ENCODE data around the gene CDHR5.

Gene CDHR5

GRCh38 chr11:586376-587316 lies 38.1 kb downstream of the CDHR5 start:
- in situ Hi-C loops (cut with MboI; ENCODE audit: low sequenced_read_pairs, unreplicated experiment) = no loop called here
- no peak for DNase-seq (ENCODE audit: low spot score)
- TF ChIP-seq, protein P1, sequence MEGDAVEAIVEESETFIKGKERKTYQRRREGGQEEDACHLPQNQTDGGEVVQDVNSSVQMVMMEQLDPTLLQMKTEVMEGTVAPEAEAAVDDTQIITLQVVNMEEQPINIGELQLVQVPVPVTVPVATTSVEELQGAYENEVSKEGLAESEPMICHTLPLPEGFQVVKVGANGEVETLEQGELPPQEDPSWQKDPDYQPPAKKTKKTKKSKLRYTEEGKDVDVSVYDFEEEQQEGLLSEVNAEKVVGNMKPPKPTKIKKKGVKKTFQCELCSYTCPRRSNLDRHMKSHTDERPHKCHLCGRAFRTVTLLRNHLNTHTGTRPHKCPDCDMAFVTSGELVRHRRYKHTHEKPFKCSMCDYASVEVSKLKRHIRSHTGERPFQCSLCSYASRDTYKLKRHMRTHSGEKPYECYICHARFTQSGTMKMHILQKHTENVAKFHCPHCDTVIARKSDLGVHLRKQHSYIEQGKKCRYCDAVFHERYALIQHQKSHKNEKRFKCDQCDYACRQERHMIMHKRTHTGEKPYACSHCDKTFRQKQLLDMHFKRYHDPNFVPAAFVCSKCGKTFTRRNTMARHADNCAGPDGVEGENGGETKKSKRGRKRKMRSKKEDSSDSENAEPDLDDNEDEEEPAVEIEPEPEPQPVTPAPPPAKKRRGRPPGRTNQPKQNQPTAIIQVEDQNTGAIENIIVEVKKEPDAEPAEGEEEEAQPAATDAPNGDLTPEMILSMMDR (IDR thresholded peaks at IDR 0.05; ENCODE audit: borderline replicate concordance, control extremely low read depth, extremely low read depth, insufficient read depth, missing control alignments) = no peak

DNA sequence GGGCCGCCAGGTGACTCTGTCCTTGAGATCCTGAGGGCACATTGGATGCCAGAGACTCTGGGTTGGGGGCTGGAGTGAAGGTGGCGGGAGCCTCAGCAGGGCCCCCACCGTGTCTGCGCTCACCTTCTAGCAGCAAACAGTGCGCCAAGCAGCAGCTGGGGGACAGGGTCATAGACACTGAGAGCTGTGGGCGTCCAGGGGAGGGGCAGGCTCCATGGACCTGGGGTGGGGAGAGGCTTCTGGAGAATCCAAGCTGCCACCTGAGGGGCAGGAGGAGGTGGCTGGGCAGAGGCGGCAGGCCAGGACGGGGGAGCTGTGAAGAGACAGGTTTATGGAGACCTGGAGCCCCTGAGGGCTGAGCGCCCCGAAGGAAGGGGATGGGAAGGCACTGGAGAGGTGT lies 40.5 kb downstream of the CDHR5 start:
- DNase-seq (ENCODE audit: low spot score) = no peak
- in situ Hi-C loops (cut with MboI; ENCODE audit: low sequenced_read_pairs, unreplicated experiment) = no loop called here
- TF ChIP-seq, protein P1 (IDR thresholded peaks at IDR 0.05; ENCODE audit: borderline replicate concordance, control extremely low read depth, extremely low read depth, insufficient read depth, missing control alignments) = no peak

DNA sequence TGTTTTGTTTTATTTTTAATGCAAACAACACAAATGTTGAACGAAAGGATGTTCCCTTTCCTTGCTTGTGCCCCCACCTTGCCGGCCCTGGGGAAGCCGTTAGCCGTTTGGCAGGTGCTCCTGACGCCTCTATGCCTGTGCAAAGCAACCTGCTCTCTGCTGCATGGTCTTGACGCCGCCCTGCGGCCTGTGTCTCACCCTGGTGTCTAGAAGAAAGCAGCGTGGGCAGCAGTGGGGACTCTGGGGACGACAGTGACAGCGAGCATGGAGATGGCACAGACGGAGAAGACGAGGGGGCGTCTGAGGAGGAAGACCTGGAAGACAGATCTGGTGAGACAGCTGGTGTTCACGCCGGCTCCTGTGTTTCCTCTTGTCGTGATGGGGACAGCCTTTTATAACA lies 43.0 kb downstream of the CDHR5 start:
- no peak for DNase-seq (ENCODE audit: low spot score)
- in situ Hi-C loops (cut with MboI; ENCODE audit: low sequenced_read_pairs, unreplicated experiment) = no loop called here
- TF ChIP-seq, protein P1 (IDR thresholded peaks at IDR 0.05; ENCODE audit: borderline replicate concordance, control extremely low read depth, extremely low read depth, insufficient read depth, missing control alignments) = no peak

DNA sequence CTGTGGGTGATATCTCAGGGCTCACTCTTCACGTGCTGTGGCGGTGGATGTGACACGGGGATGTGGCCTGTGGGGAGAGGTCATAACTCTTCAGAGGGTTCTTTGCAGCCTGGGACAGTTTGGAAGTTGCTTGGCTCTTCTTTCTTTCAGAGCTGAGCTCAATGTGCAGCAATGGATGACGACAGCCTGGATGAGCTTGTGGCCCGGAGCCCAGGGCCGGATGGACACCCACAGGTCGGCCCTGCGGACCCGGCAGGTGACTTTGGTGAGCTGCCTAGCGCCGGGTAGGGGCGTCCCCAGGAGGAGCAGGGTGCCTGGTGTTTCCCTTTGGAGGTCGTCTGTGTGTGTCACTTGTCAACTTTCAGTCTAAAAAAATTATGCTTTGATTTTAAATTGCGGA lies 43.4 kb downstream of the CDHR5 start:
- TF ChIP-seq, protein P1 (IDR thresholded peaks at IDR 0.05; ENCODE audit: borderline replicate concordance, control extremely low read depth, extremely low read depth, insufficient read depth, missing control alignments) = no peak
- no peak for DNase-seq (ENCODE audit: low spot score)
- in situ Hi-C loops (cut with MboI; ENCODE audit: low sequenced_read_pairs, unreplicated experiment) = no loop called here

DNA sequence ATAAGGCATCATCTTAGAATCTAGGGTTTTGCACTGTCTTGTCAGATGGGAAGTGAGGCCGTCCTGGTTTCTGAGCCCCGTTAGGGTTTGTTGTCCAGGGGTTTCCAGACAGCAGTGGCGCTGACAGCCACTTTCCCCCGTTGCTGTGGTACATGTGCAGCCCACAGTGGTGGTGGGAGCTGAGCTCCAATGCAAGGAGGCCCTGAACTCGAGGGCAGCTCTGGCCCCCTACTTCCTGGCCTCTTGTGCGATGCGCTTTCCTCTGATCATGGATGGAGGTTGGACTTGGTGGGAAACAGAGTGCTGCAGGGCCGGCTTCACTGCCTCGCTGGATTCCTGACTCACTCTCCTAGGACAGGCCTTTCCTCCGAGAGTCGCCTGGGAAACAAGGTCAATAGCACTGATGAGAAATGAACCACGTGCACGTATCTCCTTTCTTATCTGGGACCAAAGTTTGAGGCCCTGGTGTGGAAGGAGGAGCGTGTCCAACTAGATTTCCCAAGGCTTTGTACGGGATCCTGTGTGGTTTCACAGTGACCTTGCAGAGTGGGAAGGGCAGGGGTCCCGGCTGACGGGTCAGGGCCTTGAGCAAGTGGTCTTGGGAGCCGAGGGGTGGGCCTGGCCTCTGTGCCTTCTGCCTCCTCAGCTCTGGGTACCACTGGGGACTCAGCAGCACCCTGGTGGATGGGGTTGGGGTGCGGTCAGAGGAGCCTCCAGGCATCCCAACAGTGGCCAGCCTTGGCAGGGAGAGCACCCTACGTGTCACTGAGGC lies 44.7 kb downstream of the CDHR5 start:
- TF ChIP-seq, protein P1 (IDR thresholded peaks at IDR 0.05; ENCODE audit: borderline replicate concordance, control extremely low read depth, extremely low read depth, insufficient read depth, missing control alignments) = no peak
- no peak for DNase-seq (ENCODE audit: low spot score)
- in situ Hi-C loops (cut with MboI; ENCODE audit: low sequenced_read_pairs, unreplicated experiment) = no loop called here

DNA sequence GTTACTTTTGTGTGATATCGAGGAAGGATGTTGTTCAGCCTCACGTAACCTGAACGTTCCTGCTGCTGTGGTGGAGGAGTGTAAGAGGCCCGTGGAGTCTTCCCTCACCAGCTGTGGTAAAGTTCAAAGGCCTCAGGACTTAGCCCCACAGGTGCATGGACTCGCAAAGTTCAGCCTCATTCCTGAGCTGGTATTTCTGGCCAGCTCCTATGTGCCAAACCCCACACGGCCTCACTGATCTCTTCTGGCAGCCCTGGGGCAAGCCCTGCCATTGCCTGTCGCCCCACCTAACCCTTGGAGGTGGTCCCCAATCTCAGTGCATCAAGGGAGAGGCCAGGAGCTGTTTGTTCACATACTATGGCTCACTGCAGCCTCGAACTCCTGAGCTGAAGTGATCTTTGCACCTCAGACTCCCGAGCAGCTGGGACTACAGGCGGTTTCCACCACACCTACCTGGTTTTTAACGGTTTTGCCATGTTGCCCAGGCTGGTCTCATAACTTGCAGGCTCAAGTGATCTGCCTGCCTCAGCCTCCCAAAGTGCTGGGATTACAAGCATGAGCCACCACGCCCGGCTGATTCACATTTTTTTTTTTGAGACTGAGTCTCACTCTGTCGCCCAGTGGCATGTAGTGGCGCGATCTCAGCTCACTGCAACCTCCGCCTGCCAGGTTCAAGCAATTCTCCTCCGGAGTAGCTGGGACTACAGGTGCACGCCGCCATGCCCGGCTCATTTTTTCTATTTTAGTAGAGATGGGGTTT lies 46.3 kb downstream of the CDHR5 start:
- no peak for DNase-seq (ENCODE audit: low spot score)
- in situ Hi-C loops (cut with MboI; ENCODE audit: low sequenced_read_pairs, unreplicated experiment) = no loop called here
- TF ChIP-seq, protein P1 (IDR thresholded peaks at IDR 0.05; ENCODE audit: borderline replicate concordance, control extremely low read depth, extremely low read depth, insufficient read depth, missing control alignments) = no peak
